ENCODE measurements around the gene CREM.
A peak's percentile ranks its signal among the peaks of the same experiment; 100 is the strongest.
"Not testable (repeated sequence)": the region's sequence is repeated elsewhere in the genome, so short reads cannot be mapped to it uniquely, and the experiment has no call there.

Gene CREM

DNA sequence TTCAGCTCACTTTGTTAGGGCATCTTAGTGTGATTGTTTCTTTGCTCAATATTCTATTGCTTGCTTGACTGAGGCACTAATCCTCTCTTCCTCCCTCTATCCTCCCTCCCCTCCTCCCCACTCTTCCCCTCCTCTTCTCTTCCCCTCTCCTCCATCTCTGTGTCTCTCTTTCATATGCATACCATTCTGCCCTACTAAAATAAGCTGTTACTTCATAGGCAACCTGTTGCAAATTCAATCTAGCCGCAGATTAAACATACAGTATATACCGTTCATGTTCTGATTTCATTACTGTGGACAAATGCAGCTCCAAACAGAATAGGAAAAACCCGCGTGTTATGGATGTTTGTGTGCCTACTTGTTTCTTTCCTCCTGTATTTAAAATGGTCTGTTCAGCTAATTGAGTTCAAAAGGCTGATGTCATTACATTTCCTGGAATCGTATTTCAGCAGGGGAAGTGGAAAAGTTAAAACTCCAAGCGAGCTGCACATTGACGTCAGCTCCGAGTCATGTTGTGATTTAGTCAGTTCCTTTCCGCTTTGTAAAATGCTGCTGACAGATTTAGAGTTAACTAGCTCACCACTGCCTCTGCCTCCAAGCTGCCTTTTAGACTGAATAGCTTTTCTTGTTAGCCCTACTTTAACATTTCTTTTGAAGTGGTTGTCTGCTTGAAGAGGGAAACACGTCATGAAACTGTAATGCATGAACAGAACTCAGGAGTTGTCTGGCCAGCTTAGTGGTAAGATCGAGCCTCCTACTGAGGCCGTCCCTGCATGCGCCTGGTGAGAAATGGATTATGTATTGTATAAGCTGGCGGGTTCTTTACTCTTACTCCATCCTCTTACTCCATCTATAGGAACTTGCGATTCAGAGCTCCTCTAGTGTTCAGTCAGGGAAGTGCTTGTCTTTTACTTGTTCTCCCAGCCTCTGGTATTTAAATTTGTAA, 69.0 kb downstream of the CREM start:
- no peak for DNase-seq

DNA sequence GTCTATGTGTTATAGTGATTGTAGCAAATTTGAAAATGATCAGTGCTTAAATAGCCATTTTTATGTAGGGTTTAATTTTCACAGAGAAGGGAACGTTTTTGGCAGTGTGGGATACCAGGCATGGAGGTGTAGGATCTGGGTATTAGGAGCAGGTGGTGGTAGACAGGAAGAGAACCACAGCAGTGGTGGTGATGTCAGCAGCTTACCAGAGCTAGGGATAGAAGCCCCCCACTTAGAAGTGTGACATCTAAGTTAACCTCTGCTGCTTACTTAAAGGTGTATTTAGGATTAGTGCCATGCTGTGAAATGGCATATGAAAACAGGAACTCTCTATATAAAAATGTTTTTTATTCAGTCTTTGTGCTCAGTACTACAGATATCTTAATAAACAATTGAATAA, 73.8 kb downstream of the CREM start:
- no peak for DNase-seq

DNA sequence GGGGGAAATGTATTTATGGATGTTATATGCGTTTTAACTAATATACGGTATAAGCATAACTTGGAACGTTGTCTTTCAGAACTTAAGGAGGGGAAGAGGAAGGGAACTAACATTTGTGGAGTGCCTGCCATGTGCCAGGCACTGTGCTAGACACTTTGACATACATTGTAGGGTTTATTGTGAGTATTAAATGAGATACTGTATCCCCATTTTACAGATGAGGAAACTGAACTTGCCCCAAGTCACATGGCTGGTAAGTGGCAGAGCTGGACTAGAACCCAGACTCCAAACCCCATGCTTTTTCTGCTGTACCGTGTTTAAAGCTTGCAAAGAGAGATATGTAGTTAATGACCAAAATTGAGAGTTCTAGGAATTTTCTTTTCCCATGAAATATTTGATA, 74.6 kb downstream of the CREM start:
- no peak for DNase-seq

DNA sequence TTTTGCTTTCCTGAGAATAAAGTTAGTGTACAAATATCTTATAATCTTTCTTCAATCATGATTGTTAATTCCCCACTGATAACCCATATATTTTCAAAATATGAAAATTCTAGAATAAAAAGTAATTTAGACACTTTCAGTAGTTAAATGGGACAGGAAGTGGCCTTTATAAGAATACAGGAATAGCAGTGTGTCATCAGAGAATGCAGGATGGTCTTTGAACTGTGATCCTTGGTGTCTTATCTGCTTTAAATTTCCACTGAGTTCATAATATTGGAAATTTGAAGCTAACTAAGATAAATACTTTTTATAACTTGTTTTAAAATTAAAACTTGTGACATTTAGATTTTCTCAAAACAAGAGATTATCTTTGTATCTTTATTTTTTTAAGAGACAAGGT, 75.4 kb downstream of the CREM start:
- no peak for DNase-seq

DNA sequence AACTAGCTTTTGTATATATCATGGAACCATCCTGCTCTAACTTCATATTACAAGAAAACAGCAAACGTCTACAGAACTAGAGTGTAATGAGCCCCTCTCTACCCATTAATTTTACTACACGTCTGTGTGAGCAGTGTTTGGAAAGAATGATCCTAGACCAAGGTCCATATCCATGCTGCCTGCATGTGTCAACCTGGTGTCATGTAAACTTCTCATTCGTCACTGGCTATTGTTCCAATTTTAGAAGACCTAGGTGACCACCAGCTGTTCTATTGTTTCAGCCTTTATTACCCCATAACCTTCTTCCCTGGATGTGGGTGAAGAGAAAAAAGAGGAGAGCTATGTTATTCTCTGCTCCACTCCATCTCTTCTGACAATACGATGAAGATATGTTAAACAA, 77.1 kb downstream of the CREM start:
- no peak for DNase-seq

DNA sequence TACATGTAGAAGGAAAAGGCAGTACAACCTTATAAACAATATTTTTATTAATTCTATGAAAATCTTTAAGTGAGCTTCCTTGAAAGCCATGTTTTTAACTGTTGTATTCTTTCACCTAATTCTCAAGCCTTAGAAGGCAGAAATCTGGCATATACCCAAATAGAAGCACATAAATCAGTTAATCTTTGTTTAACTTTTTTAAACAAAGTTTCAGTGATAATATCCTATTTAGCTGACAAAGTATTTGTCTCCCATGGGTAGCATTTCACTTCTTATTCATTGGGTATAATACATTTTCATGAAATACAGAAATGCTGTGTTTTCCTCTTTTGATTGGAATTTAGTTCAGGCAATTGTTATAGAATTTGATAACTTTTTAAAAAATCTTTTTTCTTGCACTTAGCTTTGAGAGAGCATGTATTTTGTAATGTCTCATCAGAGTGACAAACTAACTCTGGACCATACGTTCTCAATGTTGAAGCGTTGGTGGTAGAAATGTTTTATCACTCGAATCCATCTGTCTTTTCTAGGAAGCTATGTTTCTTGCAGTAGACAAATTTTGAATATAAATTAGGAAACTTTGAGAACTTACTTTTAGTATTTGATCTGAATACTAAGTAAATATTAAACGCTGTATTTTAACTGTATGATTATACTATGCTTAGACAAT, 78.1 kb downstream of the CREM start:
- no peak for DNase-seq

DNA sequence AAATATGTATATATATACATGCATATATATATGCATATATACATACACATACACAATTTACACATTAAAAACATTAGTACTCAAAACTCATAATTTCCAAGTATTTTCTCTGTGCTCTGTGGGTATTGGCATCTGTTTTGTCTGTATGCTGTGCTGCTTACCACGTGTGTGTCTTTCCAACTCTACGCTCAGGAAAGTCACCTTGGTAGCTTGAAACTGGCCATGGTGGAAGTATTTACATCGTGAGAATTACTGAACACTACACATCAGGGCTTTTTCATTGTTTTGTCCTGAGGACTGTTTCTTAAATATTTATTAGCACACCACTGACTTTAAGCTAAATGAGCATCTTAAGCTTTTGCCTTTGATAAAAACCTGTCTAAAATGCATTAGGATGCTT, 79.6 kb downstream of the CREM start:
- DNase-seq: no peak

DNA sequence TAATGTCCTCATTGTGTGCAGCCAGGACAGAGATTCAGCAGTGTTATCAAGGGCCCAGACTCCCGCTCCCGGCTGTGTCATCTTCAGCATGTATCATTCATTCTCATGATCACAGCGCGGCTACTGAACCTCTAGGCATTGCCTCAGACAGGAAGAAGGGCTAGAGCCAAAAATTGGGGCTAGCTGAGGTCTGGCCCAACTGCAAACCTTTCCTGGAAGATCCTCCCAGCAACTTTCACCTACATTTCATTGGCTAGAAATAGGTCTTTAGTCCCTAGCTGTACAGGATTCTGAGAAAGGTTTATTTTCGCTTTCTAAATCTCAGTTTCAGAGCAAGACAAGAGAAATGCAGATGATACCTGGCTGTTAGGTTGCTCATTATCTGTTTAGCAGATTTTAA, 81.9 kb downstream of the CREM start:
- DNase-seq: no peak

DNA sequence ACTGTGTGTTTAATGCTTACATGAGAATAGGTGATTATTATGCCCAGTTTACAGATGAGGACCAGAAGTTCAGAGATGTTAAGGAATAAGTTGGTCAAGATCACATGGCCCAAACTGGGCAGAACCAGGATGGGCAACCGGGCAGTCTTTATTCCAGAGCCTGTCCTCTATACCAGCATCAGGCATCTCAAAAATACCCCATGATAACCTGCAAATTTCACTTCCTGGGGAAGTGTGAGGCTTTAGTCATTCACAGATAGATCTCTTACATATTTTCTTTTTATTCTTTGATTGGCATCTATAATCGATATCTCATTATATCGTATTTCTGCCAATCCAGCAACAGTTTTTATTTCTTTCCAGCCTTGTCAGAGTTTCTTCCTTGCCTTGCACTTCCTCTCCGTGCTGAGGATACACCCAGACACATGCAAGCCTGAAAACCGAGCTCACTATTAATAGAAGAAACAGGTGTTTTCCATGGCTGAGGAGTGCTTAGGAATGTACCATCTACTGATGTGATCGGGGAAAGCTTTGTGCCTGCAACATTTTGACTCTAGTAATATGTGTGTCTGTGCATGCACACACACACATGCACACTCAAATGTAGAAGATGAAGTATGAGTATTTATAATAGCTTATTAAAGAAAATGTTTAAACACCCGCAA, 82.4 kb downstream of the CREM start:
- DNase-seq: no peak

DNA sequence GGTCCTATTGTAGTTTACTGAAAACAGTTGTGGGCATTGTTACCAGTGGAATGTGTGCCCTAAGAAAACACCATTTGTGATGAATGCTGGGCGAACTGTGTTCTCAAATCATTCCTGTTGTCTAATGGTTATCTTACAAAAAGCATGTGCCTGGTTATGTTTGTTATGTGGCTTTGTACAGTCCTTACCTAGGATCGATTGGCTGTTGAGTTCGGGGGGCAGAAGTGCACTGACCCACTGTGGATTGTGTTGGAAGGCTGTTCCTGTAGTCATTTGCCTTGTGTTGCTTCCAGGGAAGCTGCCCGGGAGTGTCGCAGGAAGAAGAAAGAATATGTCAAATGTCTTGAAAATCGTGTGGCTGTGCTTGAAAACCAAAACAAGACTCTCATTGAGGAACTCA, 84.3 kb downstream of the CREM start:
- DNase-seq: no peak

DNA sequence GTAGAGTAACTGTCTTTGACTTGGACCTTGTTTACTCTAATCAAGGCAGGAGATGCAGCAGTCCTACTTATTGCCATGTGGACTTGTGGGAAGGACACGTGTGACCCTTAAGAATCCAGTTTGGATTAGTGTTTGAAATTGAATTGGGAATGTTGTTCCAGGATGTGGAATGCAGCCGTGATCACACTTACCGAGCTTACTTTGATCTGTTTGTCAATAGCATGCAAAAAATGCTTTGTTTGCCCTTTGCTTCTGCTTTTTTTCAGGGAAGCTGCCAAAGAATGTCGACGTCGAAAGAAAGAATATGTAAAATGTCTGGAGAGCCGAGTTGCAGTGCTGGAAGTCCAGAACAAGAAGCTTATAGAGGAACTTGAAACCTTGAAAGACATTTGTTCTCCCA, 84.7 kb downstream of the CREM start:
- no peak for DNase-seq

DNA sequence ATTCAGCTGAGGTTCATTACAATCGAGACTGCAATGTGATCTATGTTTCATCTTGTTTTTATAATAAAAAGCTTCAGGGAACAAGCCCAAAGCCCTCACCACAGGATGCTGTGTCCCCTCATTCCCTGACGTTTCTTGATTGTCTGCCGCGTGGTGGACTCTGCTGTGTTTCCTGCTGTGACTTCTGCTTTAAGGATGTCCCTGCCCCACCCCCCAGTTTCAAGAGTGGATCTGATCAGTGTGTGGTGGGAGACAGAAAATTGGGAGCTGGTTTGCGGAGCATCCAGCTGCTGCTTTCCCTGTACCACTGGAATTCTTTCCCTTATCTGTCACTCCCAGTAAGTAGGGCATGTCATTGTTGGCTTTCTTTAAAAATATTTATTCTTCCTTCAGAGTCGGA, 86.2 kb downstream of the CREM start:
- no peak for DNase-seq

DNA sequence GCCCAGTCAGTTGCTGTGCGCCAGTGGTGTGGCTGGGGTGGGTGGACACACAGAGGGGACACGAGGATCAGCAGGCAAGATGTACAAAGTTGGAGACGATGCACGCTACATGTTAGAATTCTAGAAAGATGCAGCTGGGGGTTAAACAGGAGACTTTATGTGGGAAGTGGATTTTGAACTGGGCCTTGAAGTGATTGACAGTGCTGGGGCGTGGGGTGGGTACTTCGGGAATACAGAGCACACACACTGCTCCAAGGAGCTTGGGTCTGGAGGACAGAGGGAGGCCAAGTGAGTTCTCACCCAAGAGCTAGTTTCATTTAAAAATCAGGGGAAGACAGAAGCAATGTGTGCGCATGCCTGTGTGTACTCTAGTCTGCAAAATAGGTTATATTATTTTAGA, 87.1 kb downstream of the CREM start:
- DNase-seq: no peak

DNA sequence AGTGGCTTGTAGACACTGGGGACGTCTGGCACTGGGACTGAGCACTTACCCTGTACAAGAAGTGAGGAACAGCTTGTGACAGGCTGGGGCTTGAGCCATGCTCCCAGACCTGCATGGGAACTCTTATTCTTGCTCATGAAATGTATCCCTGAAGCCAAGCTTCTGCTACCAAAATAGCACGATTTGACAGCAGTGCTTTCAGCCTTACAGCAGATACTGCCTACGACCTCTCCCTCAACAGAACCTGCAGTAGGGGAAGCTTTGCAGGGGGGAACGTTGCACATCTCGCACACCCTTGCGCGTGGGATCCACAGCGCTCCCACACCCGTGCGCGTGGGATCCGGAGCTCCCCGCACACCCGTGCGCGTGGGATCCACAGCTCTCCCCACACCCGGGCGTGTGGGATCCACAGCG, 88.0 kb downstream of the CREM start:
- DNase-seq: no peak

DNA sequence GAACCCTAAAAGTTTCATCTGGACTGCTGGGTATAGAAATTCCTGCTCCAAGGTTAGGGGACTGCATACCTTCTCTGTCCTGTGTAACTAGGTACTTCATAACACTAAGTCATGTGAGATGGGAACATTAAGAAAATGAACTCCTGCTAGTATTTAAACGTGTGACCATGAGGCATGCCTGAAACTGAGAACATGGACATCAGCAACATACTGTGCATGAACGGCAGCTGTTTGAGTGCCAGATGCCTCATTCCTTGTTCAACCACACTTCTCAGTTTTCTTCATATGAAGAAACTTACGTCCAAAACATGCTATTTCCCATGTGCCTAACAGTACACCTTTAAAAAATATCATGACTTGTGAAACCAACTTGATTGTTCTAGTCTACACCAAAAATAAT, 88.5 kb downstream of the CREM start:
- DNase-seq: no peak

DNA sequence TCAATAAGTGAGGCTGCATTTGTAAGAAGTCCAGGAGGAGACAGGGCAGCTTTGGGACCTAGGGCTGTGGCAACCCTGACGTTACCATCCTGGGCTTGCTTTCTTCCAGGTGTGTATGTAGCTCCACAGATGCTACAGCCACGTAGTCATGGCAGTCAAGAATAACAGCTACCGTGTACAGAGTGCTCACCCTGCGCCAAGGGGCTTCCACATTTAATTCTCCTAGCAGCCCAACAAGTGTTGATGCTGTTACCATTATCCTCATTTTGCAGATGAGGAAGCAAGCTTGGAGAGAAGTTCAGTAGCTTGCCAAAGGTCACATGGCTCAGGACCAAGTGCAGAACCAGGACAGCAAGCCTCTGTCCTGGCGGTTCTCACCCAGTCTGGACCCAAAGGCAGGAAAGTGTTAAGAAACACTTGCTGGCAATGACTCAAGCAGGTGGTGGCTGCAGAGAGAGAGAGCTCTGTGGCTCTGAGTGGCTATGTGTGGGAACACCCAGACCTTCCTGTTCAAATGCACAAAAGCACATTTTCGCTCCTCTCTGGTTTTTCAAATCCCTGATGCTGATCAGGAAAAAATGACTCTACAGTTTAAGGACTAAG, 89.8 kb downstream of the CREM start:
- DNase-seq: no peak

DNA sequence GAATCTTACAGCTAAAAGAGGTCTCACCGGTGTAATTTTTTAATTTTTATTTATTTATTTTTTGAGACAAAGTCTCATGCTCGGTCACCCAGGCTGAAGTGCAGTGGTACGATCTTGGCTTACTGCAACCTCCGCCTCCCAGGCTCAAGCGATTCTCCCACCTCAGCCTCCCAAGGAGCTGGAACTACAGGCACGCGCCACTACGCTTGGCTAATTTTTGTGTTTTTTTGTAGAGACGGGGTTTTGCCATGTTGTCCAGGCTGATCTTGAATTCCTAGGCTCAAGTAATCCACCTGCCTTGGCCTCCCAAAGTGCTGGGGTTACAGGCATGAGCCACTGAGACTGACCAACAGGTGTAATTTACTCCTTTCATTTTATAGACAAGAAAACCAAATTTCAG, 90.3 kb downstream of the CREM start:
- DNase-seq: not testable (repeated sequence)

DNA sequence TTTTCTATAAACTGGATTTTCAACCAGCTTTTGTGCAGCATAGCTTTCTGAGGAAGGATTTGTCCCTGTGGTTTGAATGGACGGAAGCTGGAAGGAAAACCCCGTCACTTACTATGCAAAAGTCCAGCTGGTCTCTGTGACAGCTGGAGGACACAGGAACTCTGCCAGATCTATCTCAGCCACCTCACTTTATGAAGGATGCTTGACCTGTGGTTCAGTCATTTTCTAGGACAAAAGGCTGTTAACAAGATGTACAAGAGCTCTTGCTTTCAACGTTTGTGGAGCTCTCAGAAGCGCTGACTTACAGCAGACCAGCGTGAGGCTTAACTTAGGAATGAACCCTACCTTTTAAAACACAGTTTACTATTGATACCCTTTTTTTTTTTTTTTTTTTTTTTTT, 90.8 kb downstream of the CREM start:
- no peak for DNase-seq

DNA sequence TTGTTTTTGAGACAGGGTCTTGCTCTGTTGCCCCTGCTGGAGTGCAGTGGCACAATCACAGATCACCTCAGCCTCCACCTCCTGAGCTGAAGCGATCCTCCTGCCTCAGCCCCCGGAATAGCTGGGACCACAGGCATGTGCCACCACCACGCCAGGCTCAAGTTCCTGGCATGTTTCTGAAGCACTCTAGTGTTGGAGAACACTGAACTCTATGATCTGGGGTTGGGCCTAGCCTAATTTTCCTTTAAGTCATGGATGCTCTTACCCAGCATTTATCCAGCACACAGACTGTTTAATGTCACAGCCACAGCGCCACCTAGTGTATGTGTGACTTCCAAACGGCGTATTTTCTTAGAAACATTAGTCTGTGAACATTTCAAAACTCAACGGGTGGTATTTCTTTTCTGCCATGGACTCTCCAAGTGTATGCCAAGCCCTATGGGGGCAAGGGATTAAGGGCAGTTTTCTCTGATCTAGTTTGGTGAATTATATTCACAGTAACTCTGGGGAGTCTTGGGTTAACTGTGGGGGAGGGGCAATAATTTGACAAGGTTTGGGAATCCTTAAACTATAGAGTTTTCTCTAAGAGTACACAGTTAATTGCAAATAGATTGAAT, 91.8 kb downstream of the CREM start:
- DNase-seq: peak; percentile 67

DNA sequence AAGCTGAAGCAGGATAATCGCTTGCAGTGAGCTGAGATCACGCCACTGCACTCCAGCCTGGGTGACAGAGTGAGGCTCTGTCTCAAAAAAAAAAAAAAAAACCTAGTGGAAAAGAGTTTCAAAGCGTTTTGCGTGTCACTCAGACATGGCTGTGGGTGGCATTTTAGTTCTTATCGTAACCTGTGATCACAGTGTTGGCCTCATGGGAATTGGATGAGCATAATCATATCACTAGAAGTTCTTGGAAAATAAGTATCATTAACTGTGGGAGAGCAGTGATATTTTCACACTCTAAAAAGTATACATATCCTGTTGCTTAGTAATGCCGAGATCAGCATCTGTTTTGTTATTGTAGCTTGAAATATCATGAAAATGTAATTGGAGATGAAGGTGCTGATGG, 92.6 kb downstream of the CREM start:
- no peak for DNase-seq

DNA sequence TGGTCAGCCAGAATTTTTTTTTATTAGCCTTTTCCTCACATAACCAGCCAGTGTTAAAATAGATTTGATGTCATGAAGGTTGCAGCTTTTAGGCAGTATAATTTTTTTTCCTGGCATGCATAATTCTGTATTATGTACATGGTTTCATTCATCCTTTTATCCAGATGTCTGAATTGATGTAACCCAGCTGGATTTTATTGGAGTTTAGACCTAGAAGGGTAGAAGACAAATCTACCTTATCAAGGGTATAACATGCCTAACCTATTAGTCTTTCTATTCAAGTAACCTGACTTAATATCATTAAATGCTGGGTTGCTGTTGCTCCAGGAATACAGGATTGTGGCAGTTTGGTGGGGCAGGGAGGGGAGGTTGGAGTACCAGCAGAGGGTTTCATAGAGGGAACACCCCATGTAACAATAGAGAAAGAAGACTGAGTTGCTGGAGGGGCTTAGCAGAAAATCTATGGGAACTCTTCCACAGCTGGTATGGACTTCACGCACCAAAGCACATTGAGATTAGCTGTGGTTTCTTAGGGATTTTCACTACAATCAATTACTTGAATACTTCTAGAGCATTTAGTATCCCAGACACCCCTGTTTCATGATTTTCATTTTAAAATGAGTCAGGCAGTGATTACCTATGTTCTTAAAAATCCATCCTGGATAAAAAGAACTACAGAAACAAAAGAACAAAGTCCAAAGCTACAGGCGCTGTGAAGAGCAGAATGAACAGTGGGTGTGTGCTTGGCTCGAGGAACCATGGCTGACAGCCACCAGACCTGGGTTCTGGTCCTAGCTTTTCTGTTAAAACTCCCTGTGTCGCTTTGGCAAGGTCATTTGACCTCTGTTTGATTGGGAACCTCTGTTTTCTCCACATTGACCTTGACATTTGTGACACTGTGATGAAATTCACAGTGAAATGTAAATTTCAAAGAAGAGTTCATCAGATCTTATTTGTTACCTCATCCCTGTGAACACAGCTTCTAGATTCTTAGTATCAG, 93.5 kb downstream of the CREM start:
- no peak for DNase-seq

DNA sequence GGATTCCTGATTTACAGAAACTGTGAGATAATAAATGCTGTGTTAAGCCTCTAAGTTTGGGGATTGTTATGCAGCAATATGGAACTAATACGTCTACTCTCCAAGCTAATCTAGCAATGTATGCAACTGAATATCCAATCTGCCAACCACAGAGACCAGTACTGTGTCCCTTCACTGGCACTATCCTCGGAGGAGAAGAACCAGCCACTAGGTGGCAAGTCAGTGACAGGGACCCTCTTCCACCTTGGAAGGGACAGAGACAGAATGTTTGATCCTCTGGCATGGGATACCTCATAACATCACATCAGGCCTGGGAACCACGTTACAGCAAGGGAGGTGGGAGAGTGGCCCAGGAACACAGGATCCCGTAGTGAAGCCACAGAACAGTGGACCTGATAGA, 96.4 kb downstream of the CREM start:
- DNase-seq: no peak

All from NCI-H446 treated with DMSO at 0.1 percent for 48 hours (cell line).